NCI-H524 (cell line): ENCODE results near the gene KIF17.

Experiments used
- DNase-seq, 2 experiments: peaks; one replicate each; lab custom pipeline; 2025; lab: John Stamatoyannopoulos, UW

Gene KIF17

GRCh38 chr1:20710469-20711284, 7.1 kb downstream of the KIF17 start:
- no peak for DNase-seq

- DNase-seq: no peak
Measured at GRCh38 chr1:20709868-20710267, 7.9 kb downstream of the KIF17 start.

GRCh38 chr1:20708891-20709290, 8.9 kb downstream of the KIF17 start:
- no peak for DNase-seq

GRCh38 chr1:20708057-20708456, 9.8 kb downstream of the KIF17 start:
- no peak for DNase-seq

- no peak for DNase-seq
Measured at GRCh38 chr1:20706841-20707240, 11.0 kb downstream of the KIF17 start.

GRCh38 chr1:20705203-20705755, 12.5 kb downstream of the KIF17 start:
- peak; percentile 30 to 55 for DNase-seq

- no peak for DNase-seq
Measured at GRCh38 chr1:20704390-20705202, 13.2 kb downstream of the KIF17 start.

- DNase-seq: no peak
Measured at GRCh38 chr1:20703124-20703756, 14.6 kb downstream of the KIF17 start.

- peak in 1 of 2 experiments; percentile 49 for DNase-seq
Measured at GRCh38 chr1:20702416-20702815, 15.4 kb downstream of the KIF17 start.

GRCh38 chr1:20701847-20702246, 16.0 kb downstream of the KIF17 start:
- DNase-seq: no peak

GRCh38 chr1:20701446-20701845, 16.4 kb downstream of the KIF17 start:
- DNase-seq: no peak

- DNase-seq: no peak
Measured at GRCh38 chr1:20700636-20701215, 17.1 kb downstream of the KIF17 start.

GRCh38 chr1:20699558-20699957, 18.2 kb downstream of the KIF17 start:
- peak; percentile 89 to 95 for DNase-seq

- DNase-seq: no peak
Measured at GRCh38 chr1:20698195-20698910, 19.5 kb downstream of the KIF17 start.

- DNase-seq: no peak
Measured at GRCh38 chr1:20697563-20697962, 20.2 kb downstream of the KIF17 start.

GRCh38 chr1:20696397-20697333, 21.1 kb downstream of the KIF17 start:
- DNase-seq: peak; percentile 89 to 97

GRCh38 chr1:20695515-20695914, 22.3 kb downstream of the KIF17 start:
- DNase-seq: no peak

GRCh38 chr1:20693623-20694022, 24.2 kb downstream of the KIF17 start:
- DNase-seq: no peak

GRCh38 chr1:20691872-20692271, 25.9 kb downstream of the KIF17 start:
- no peak for DNase-seq

GRCh38 chr1:20689645-20690056, 28.2 kb downstream of the KIF17 start:
- no peak for DNase-seq
